HEK293T (cell line): ENCODE measurements around the gene HOXC12.

Experiments
- CTCF ChIA-PET: fragments of 350-600 bp; formaldehyde crosslinking; extraction: SDS; loops from one replicate; lab custom pipeline; 2021; ENCODE audit warnings: antibody characterized with exemption, inconsistent platforms; lab: Yijun Ruan, JAX
- POLR2A ChIA-PET: fragments of 350-600 bp; formaldehyde crosslinking; extraction: SDS; loops from one replicate; lab custom pipeline; 2020; ENCODE audit warnings: antibody characterized with exemption, inconsistent platforms; lab: Yijun Ruan, JAX
- DNase-seq: peaks from one replicate; pipeline ENCODE4 v3.0.0; 2012; ENCODE audit warnings: mixed read lengths; ENCODE audit errors: extremely low spot score
- ARNT ChIP-seq: fragments of 450-650 bp; IDR thresholded peaks from 2 replicates; pipeline ENCODE4 v1.6.1; 2017; ENCODE audit warnings: mild to moderate bottlenecking
- BHLHE40 ChIP-seq: fragments of 450-650 bp; IDR thresholded peaks from 2 replicates; pipeline ENCODE4 v1.6.1; 2016; ENCODE audit warnings: mild to moderate bottlenecking, moderate library complexity, borderline replicate concordance
- CTBP1 ChIP-seq: fragments of 450-650 bp; IDR thresholded peaks from 2 replicates; pipeline ENCODE4 v1.6.1; 2016; ENCODE audit warnings: borderline replicate concordance
- ELF4 ChIP-seq: fragments of 450-650 bp; IDR thresholded peaks from 2 replicates; pipeline ENCODE4 v1.6.1; 2017; ENCODE audit warnings: antibody characterized with exemption
- FOXA1 ChIP-seq: fragments of 450-650 bp; IDR thresholded peaks from 2 replicates; pipeline ENCODE4 v1.6.1; 2016; ENCODE audit warnings: mild to moderate bottlenecking
- FOXK2 ChIP-seq: fragments of 450-650 bp; IDR thresholded peaks from 2 replicates; pipeline ENCODE4 v1.6.1; 2016; ENCODE audit warnings: mild to moderate bottlenecking
- FOXM1 ChIP-seq: fragments of 450-650 bp; IDR thresholded peaks from 2 replicates; pipeline ENCODE4 v1.6.1; 2017; ENCODE audit warnings: mild to moderate bottlenecking, borderline replicate concordance
- HDGF ChIP-seq: fragments of 450-650 bp; IDR thresholded peaks from 2 replicates; pipeline ENCODE4 v1.6.1; 2017; ENCODE audit warnings: antibody characterized with exemption, borderline replicate concordance
- L3MBTL2 ChIP-seq: fragments of 450-650 bp; conservative IDR thresholded peaks from 2 replicates; pipeline ENCODE4 v1.6.1; 2016; ENCODE audit warnings: mild to moderate bottlenecking
- LEF1 ChIP-seq: fragments of 450-650 bp; IDR thresholded peaks from 2 replicates; pipeline ENCODE4 v1.6.1; 2017; ENCODE audit warnings: mild to moderate bottlenecking, borderline replicate concordance
- NFRKB ChIP-seq: fragments of 450-650 bp; IDR thresholded peaks from 2 replicates; pipeline ENCODE4 v1.6.1; 2016; ENCODE audit warnings: mild to moderate bottlenecking, moderate library complexity
- PKNOX1 ChIP-seq: fragments of 450-650 bp; IDR thresholded peaks from 2 replicates; pipeline ENCODE4 v1.6.1; 2016
- SP1 ChIP-seq: fragments of 450-650 bp; IDR thresholded peaks from 2 replicates; pipeline ENCODE4 v1.6.1; 2017
- SUZ12 ChIP-seq: fragments of 450-650 bp; IDR thresholded peaks from 2 replicates; pipeline ENCODE4 v1.6.1; 2016; ENCODE audit warnings: mild to moderate bottlenecking
- TARDBP ChIP-seq: fragments of 450-650 bp; IDR thresholded peaks from 2 replicates; pipeline ENCODE4 v1.6.1; 2016
- ZNF384 ChIP-seq: fragments of 450-650 bp; IDR thresholded peaks from 2 replicates; pipeline ENCODE4 v1.6.1; 2016

The HOXC12 gene

DNA sequence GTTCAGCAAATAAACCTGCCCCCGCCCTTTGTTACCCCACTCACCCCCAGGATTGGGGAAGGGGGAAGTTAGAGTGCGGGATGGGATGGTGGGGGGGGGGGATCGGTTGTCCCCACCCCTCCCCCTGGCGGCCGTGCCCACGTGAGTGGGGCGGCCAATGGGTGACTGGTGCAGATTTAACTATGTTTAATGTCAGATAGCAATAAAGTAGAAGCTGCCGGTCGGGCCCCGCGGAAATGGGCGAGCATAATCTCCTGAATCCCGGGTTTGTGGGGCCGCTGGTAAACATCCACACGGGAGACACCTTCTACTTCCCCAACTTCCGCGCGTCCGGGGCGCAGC, at the start of gene HOXC12:
TSS of gene HOXC12 (plus strand) at position 210 of the 342 bp plus-strand sequence. CDS start at position 237, 27 bp downstream.
- POLR2A ChIA-PET = interaction anchor here (1.2 to 3.6 kb wide), 4 partner anchors 9 to 21 kb away, joined by 4 to 14 read pairs (median 8); partner anchors contain the start of gene HOXC13
- TF ChIP-seq FOXA1 (no peak), SP1 (no peak), FOXK2 (no peak), NFRKB (no peak), ARNT (no peak), LEF1 (no peak), FOXM1 (no peak), HDGF (no peak), SUZ12 (no peak), ZNF384 (no peak), TARDBP (no peak), CTBP1 (no peak), L3MBTL2 (no peak), BHLHE40 (no peak), ELF4 (no peak), PKNOX1 (no peak)
- CTCF ChIA-PET = interaction anchor here (1.9 to 2.0 kb wide), 2 partner anchors 30 to 209 kb away, joined by 4 to 5 read pairs; partner anchors contain the start of gene HOXC10
- DNase-seq = peak; percentile 47

GRCh38 chr12:53907103-53907502, 47.6 kb upstream of the HOXC12 start:
- no peak for DNase-seq
- TF ChIP-seq BHLHE40 (no peak), ZNF384 (no peak), ARNT (no peak), ELF4 (no peak), FOXM1 (no peak), LEF1 (no peak), CTBP1 (no peak), SP1 (no peak), FOXK2 (no peak), TARDBP (no peak), FOXA1 (no peak), NFRKB (no peak)
- CTCF ChIA-PET = interaction anchor here (0.7 kb wide), 1 partner anchor 1126 kb away, joined by 3 read pairs; no protein-coding TSS in a partner anchor
- POLR2A ChIA-PET = no interaction called here

- ChIA-PET CTCF (no interaction called here), POLR2A (no interaction called here)
- no peak for DNase-seq
- TF ChIP-seq FOXA1 (no peak), ARNT (no peak), SP1 (no peak)
Measured at GRCh38 chr12:53916788-53917655, 37.7 kb upstream of the HOXC12 start.

DNA sequence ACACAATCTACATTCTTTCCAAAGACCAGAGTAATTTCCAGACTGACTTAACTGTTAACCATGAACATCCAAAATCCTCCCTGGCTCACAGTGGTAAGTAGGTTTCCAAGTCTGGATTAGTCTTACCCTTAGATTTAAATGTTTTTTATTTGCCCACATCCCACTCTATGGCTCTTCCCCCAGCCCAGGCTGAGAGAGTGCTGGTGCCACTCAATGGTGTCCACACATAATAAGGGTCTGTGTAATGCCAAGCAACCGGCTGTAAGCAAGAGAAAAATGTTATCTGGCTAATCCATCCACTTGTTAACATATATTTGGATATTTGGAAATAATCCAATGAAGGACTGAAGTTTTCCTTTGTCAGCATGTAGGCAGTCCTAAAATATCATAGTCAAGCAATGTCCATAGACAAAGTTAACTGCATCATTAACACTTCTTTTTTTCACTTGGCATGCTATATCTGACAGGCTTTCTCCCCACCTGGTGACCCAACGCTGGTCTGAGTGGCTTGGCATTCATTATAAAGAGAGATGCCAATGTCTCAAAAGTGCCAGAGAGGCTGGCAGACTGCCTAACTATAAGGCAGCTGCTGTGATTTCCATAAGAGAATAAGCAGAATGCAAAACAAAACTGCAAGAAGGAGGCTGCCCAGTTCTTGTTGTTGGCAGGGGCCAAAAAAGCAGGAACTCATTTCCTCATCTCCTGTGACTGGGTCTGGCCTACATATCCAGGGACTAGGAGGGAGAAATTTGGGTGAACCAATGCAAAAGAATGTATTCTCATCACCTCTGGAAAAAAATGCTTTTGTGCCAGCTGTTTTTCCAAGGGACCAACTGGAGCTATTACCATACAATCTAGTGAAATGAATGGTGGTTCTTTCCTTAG, 29.9 kb upstream of the HOXC12 start:
- POLR2A ChIA-PET = no interaction called here
- no peak for DNase-seq
- TF ChIP-seq NFRKB (no peak), LEF1 (no peak), HDGF (no peak), FOXA1 (no peak), FOXK2 (no peak), ELF4 (no peak), FOXM1 (no peak), L3MBTL2 (no peak), SUZ12 (no peak), SP1 (no peak)
- CTCF ChIA-PET = no interaction called here

DNA sequence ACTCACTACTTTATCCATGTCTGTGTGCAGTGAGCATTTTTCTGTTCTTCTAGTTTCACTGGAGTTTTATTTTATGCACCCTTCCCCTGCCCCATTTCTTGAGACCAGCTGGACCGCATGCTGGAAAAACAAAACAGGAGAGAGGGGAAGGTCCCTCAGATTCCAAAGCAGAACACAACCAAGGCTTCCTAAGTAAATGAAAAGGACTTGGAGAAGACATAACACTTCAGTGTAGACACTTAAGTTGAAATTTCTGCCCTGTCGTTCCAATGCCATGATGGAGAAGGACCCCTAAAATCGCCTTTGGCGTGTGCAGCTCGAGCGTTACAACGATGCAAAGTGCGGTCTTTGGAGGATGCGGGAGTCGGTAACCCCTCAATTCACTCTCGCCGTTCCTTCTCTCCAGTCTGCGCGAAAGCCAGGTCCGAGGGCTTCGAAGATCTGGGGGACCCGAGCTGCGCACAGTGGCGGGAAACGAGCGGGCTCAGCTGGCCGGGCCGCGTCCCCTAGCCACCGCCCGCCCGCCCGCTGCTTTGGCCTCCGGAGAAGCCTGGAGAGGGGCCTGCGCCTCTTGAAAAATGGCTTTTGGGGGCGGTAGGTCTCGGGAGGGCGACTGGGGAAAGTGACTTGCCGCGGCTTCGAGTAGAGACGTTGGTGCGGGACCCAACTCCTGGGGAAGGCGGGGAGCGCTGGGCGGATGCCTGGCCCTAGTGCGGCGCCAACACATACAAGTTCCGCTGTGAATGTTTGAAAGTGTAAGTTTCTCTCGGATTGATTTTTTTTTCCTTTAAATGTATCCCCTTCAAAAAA, 27.3 kb upstream of the HOXC12 start:
- DNase-seq = no peak
- TF ChIP-seq CTBP1 = no peak
- CTCF ChIA-PET = no interaction called here
- POLR2A ChIA-PET = no interaction called here

- ChIA-PET POLR2A (no interaction called here), CTCF (interaction anchor here (0.5 to 1.1 kb wide), 2 partner anchors 10 to 185 kb away, joined by 3 read pairs; no protein-coding TSS in a partner anchor)
- TF ChIP-seq TARDBP (no peak), LEF1 (no peak), SP1 (no peak), BHLHE40 (no peak), HDGF (no peak), FOXM1 (no peak), L3MBTL2 (no peak), SUZ12 (no peak), PKNOX1 (no peak), CTBP1 (no peak), FOXK2 (no peak), NFRKB (no peak), ARNT (no peak), FOXA1 (no peak), ZNF384 (no peak), ELF4 (no peak)
- DNase-seq = no peak
Measured at GRCh38 chr12:53928054-53928835, 26.5 kb upstream of the HOXC12 start.
